Right ventricle myocardium inferior (tissue), 1 donor: ENCODE data around the gene EXOC4. TPM values are rescaled to one million over a fixed set of nuclear protein-coding genes. Genes with fewer than 3 reads are reported as not detected.
"Not testable (repeated sequence)": the region's sequence is repeated elsewhere in the genome, so short reads cannot be mapped to it uniquely, and the experiment has no call there.

Experiments used
- ATAC-seq: fragments of 200-7000 bp; cut with Tn5 transposase; one replicate; pipeline ENCODE4 v1.9.1; 2020; ENCODE audit warnings: mild to moderate bottlenecking, moderate library complexity
- DNase-seq: peaks from one replicate; pipeline ENCODE4 v3.0.0; 2021; ENCODE audit errors: missing footprints
- intact Hi-C: fragments of 100-400 bp; cut with DNase I; formaldehyde crosslinking; loops from one replicate; pipeline ENCODE4 v1.11.0; 2022
- total RNA-seq: library from RNA; stranded (reverse); fragmentation: NEBNext Ultra II Directional; extraction: Animal tissue kit (Norgen Biotek cat#: 25700); gene quantifications from one replicate; pipeline ENCODE4 v1.2.1, GENCODE V29; 2021
- donor health status: DM: no; HTN: yes; CAD: no; lungs with severe emphysema.

EXOC4 gene
- total RNA-seq, 1 donor from 2014 or later: 36.8 TPM

DNA sequence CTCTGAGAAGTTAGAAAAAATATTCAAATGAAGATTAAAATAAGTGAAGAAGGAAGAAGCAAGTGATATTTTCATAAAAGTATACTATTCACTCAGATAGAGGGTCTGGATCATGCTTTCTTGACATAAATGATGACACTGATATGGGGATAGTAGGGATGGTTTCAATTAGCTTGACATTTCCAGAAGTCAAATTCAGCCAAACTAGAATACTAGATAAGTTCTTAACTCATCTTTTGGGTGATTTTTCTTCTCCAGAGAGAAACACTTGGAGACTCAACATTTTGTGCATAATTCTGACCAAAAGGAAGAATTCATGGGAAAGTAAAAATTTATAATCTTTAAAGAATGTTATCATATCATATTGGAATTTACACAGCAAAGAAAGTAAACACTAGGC is 722.3 kb downstream of the EXOC4 start:
- intact Hi-C loops: no loop called here
- DNase-seq (no peak), ATAC-seq (no peak)

DNA sequence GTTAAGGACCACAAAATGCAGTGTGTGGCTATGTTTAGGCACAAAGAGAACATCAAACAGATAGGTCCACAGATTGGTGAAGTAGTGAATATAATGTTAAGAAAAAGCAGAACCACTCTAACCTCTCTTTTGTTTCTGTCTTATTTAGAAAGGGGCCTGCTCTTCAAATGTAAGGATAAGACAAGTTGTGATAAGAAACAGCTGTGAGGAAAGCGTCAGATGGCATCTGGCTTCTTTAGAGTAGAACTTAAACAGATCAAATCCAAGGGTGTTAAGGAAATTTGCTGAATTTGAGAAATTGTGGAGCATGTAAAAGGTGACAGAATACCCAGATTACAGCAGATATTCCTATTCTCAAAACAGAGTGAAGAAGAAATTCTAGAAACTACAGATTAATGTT is 723.3 kb downstream of the EXOC4 start:
- intact Hi-C loops: no loop called here
- ATAC-seq (no peak), DNase-seq (no peak)

- DNase-seq: no peak
- ATAC-seq: no peak
- intact Hi-C loops: no loop called here
Measured at GRCh38 chr7:133977409-133978274, 724.8 kb downstream of the EXOC4 start.

- no peak for ATAC-seq
- intact Hi-C loops: no loop called here
- DNase-seq: no peak
Measured at GRCh38 chr7:133978502-133979295, 725.8 kb downstream of the EXOC4 start.

DNA sequence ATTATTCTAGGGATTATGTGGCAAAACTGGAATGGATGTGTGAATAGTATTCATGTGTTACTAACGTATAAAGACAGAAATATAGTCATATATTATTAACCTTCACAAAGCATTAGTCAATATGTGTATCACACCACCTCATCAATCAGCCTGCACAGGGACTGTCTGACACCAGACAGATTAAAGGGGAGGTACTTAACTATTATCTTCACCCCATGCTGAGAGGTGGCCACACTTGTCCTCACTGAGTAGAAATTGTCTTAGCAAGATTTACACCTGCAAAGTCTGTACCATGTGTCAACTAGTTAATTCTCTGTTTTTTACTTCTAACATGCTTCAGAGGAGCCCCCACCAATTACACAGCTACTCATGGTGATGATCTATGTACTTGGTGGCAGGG is 727.9 kb downstream of the EXOC4 start:
- ATAC-seq (no peak), DNase-seq (no peak)
- intact Hi-C loops: no loop called here

- DNase-seq: no peak
- intact Hi-C loops: no loop called here
- no peak for ATAC-seq
Measured at GRCh38 chr7:133983685-133984419, 731.0 kb downstream of the EXOC4 start.

DNA sequence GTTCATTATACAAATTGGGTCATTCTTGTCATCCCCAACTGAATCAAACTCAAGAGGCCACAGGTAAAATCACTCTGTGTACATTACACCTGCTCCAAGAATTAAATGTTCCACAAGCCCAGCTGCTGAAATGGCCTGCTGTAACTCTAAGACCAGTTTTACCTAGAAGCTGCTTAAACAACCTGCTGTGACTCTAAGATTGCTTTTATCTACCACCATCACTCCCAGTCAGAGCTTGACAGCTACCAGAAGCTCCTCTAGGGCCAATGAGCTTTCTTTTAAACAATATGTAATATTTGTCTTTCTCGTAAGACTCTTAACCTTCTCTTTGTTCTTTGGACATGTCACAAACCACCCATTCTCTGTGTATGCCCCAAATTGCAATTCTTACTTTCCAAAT is 732.4 kb downstream of the EXOC4 start:
- ATAC-seq: no peak
- intact Hi-C loops: no loop called here
- DNase-seq: no peak

DNA sequence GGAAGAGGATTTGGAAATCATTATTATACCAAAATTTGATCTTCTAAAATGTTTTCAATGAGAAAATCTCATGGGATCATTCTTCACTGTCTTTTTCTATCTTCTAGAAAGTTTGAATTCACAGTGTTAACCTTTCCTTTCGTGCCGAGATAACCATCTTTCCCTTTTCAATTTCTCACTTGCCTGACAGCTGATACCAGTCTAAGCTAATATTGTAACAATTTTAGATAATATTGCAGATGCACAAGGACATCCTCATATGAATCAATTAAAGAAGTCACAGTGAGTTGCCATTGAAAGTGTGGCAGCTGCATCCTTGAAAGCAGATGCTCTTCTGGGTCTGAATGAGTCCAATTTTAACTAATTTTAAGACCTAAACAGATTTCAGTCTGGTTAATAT is 734.7 kb downstream of the EXOC4 start:
- ATAC-seq: no peak
- DNase-seq: no peak
- intact Hi-C loops: no loop called here

DNA sequence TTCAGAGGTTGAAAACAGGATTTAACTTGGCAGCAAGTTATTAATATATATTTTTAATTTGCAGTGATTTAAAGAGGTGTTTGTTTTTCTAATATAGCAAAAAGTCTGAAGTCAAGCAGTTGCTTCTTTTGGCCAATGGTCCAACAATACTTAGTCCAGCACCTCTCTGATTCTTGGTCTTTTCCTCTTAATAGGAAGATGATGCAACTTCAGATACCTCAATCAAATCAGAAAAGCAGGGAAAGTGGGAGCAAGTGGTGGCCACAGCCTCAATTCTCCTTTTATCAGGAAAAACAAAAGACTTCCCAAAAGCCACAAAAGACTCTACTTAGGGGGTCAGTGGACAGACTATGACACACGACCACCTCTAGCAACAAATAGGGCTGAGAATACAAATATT is 740.7 kb downstream of the EXOC4 start:
- intact Hi-C loops: no loop called here
- no peak for DNase-seq
- ATAC-seq: no peak

- intact Hi-C loops, DNase-seq, ATAC-seq: not testable (repeated sequence)
Measured at GRCh38 chr7:133994100-133994499, 741.2 kb downstream of the EXOC4 start.

GRCh38 chr7:133997463-133997862 is 744.6 kb downstream of the EXOC4 start:
- ATAC-seq (no peak), DNase-seq (no peak)
- intact Hi-C loops: no loop called here

DNA sequence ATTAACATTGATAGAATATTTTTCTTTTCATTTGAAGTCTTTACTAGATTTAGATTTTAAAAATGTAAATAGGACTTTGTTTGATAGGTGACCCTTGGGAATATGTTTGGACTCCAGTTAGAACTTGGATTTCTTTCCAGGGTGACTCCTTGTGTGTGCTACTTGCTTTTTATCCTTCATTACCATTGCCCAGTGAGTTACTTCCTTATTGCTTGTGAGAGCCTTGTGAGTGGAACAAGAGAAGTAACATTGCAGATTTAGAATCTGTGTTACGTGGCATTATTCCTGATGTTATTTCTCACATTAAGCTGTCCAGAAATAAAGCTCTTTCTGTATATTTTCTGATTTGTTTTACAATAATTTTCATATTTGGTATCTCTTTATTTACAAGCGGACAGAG is 746.3 kb downstream of the EXOC4 start:
- intact Hi-C loops: no loop called here
- no peak for ATAC-seq
- no peak for DNase-seq

GRCh38 chr7:134004829-134005505 is 752.1 kb downstream of the EXOC4 start:
- ATAC-seq: no peak

DNA sequence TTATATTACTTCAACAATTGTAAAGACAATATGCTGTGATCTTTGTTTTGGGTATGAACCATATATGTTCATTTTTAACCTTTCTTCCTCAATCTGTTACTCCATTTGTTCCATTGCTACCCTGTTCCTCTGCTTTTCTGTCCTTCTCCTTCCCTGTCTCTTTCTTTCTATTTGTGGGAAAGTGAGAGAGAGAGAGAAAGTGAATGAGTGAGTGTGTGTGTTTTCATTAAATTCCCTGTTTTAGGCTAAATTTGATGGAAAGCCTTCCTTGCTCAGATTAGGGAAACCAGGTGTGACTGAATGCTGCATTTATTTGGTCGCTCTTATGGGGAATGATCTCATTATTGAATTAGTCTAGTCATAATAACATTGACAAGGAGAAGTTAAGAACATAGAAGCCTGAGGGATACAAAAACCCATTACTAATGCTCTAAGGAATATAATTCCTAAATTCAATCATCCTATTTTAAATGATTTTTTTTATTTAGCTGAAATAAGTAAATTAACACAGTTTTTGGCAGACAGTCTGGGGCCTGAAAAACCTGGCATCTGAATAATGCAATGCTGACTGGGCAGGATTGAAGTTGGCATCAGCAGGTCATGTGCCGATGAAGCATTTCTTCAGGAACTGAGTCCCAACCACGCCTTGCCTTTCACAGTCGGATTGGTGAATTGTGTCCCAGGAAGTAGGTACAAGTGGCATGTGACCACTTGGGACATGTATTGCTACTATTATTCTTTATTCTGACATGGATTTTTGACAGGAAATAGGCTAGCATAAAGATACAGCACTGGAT is 756.6 kb downstream of the EXOC4 start:
- DNase-seq (no peak), ATAC-seq (no peak)
- intact Hi-C loops: no loop called here

More at GRCh38 chr7:134004829-134005505, 752.1 kb downstream of the EXOC4 start:
- intact Hi-C loops: no loop called here
- DNase-seq: no peak

- no peak for ATAC-seq
- intact Hi-C loops: no loop called here
- DNase-seq: no peak
Measured at GRCh38 chr7:134013249-134013648, 760.4 kb downstream of the EXOC4 start.

DNA sequence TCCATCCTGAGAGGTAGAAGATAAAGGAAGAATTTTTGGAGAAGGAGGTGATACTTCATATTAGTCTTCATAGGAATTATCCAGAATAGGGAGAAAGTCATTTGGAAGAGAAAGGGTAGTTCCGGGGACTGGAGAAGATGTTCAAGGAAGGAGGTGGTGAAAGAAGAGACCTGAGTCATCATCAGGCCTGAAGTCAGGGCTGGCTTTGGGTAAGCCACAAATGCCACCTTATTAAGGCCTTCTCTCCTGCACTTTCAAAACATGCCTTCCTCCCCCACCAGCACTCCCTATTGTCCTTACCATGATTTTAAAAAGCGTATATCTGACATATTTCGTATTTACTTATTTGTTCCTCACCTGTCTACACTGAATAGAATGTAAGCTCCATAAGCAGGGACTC is 762.1 kb downstream of the EXOC4 start:
- no peak for ATAC-seq

GRCh38 chr7:134016223-134016941 is 763.5 kb downstream of the EXOC4 start:
- ATAC-seq: no peak
- DNase-seq: no peak
- intact Hi-C loops: no loop called here

More for the DNA sequence above, 762.1 kb downstream of the EXOC4 start:
- intact Hi-C loops: no loop called here
- DNase-seq: no peak

GRCh38 chr7:134016942-134017303 is 764.0 kb downstream of the EXOC4 start:
- intact Hi-C loops: no loop called here
- ATAC-seq (no peak), DNase-seq (no peak)
